HG03442 (cell line): ENCODE data around the gene PDE4B.

Experiments
- ATAC-seq: cut with Tn5 transposase; IDR thresholded peaks from one replicate; pipeline ENCODE4 v1.9.1; 2021; ENCODE audit warnings: mild to moderate bottlenecking, moderate library complexity; ENCODE audit not compliant: unreplicated experiment

PDE4B gene

GRCh38 chr1:66350001-66350547, 557.4 kb downstream of the PDE4B start:
- peak; percentile 58 for ATAC-seq

- ATAC-seq, result peak; percentile 36
These were observed 558.8 kb downstream of the PDE4B start for GRCh38 chr1:66351478-66351877.

GRCh38 chr1:66351913-66352312, 559.2 kb downstream of the PDE4B start:
- peak; percentile 46 for ATAC-seq

- no peak for ATAC-seq
These were observed 560.1 kb downstream of the PDE4B start for GRCh38 chr1:66352792-66353191.

- ATAC-seq, result no peak
These were observed 560.6 kb downstream of the PDE4B start for GRCh38 chr1:66353257-66353656.

- ATAC-seq, result no peak
These were observed 561.9 kb downstream of the PDE4B start for GRCh38 chr1:66354311-66355201.

GRCh38 chr1:66355756-66356155, 563.1 kb downstream of the PDE4B start:
- ATAC-seq, result no peak

- ATAC-seq, result no peak
These were observed 563.9 kb downstream of the PDE4B start for GRCh38 chr1:66356605-66357004.

GRCh38 chr1:66357021-66357420, 564.3 kb downstream of the PDE4B start:
- no peak for ATAC-seq

- ATAC-seq, result no peak
These were observed 564.9 kb downstream of the PDE4B start for GRCh38 chr1:66357478-66358197.

GRCh38 chr1:66359269-66359668, 566.6 kb downstream of the PDE4B start:
- no peak for ATAC-seq

- ATAC-seq, result no peak
These were observed 567.1 kb downstream of the PDE4B start for GRCh38 chr1:66359815-66360214.

- peak; percentile 35 for ATAC-seq
These were observed 567.6 kb downstream of the PDE4B start for GRCh38 chr1:66360285-66360724.

- peak; percentile 70 for ATAC-seq
These were observed 572.1 kb downstream of the PDE4B start for GRCh38 chr1:66364578-66365391.

- ATAC-seq, result no peak
These were observed 572.9 kb downstream of the PDE4B start for GRCh38 chr1:66365635-66366034.

GRCh38 chr1:66366634-66367033, 573.9 kb downstream of the PDE4B start:
- ATAC-seq, result no peak

- ATAC-seq, result no peak
These were observed 574.7 kb downstream of the PDE4B start for GRCh38 chr1:66367369-66367768.

- no peak for ATAC-seq
These were observed 575.6 kb downstream of the PDE4B start for GRCh38 chr1:66368261-66368660.

- ATAC-seq, result no peak
These were observed 577.8 kb downstream of the PDE4B start for GRCh38 chr1:66370462-66370971.

GRCh38 chr1:66371233-66372005, 578.7 kb downstream of the PDE4B start:
- peak; percentile 21 for ATAC-seq
